HCT116 (cell line): Measurements from ENCODE around the gene ATXN1. TPM values are rescaled to one million over a fixed set of nuclear protein-coding genes. Genes with fewer than 3 reads are reported as not detected.

ENCODE experiments used
- ATAC-seq: fragments of 200-7000 bp; cut with Tn5 transposase; 2 replicates; pipeline ENCODE4 v1.9.1; 2020; ENCODE audit warnings: mild to moderate bottlenecking, moderate library complexity
- BruUV-seq: library from RNA; stranded (reverse); fragments of 400-500 nt; replicated peaks from 2 replicates; lab custom pipeline; 2021; lab: Mats Ljungman, UMichigan
- CTCF ChIA-PET: fragments of 300-600 bp; sonication (Branson Sonifier 250); formaldehyde crosslinking; loops from one replicate; lab custom pipeline; 2021; ENCODE audit warnings: antibody characterized with exemption; lab: Charles Lee
- POLR2A ChIA-PET: fragments of 300-600, 350-600 bp; sonication (Branson Sonifier 250); formaldehyde crosslinking; loops from one replicate; lab custom pipeline; 2021; ENCODE audit warnings: antibody characterized with exemption; lab: Charles Lee
- RAD21 ChIA-PET, 2 experiments: fragments of 300-600 bp; sonication (Branson Sonifier 250); formaldehyde crosslinking; loops; one replicate each; lab custom pipeline; 2023; ENCODE audit warnings: low total read pairs in 2 of 2; ENCODE audit not compliant: uncharacterized antibody in 2 of 2, unreplicated experiment in 2 of 2, low non-redundant PET in 1 of 2; lab: Charles Lee
- DNase-seq: peaks from one replicate; pipeline ENCODE4 v3.0.0-alpha.2; 2010; ENCODE audit warnings: low read depth, low spot score
- H2AFZ ChIP-seq: fragments of 200-600 bp; shearing (Covaris generic), sonication (generic); 2 replicates; pipeline ENCODE4 v1.6.1; 2017; ENCODE audit warnings: low read depth, mixed run types, mixed read lengths, antibody characterized with exemption, low read length; ENCODE audit not compliant: poor library complexity, severe bottlenecking
- H3K27ac ChIP-seq: 2 replicates; pipeline ENCODE4 v1.5.1; 2012; ENCODE audit warnings: low read depth, low read length
- H3K27me3 ChIP-seq: fragments of 200-600 bp; sonication (generic); 2 replicates; pipeline ENCODE4 v1.6.1; 2016; ENCODE audit warnings: mixed run types, low read length, mixed read lengths; ENCODE audit not compliant: insufficient read depth
- H3K36me3 ChIP-seq, 2 experiments: fragments of 200-500 bp in 1 of 2; fragments of 200-600 bp in 1 of 2; sonication (Bioruptor generic) in 1 of 2; sonication (generic) in 1 of 2; 2 replicates each; pipeline versions ENCODE4 v1.5.1 to v1.6.1; 2014 to 2016; ENCODE audit warnings: low read length in 2 of 2, inconsistent platforms in 1 of 2, mixed read lengths in 1 of 2, mixed run types in 1 of 2; ENCODE audit not compliant: insufficient read depth in 2 of 2, control insufficient read depth in 1 of 2
- H3K4me1 ChIP-seq, 2 experiments: fragments of 200-600 bp in 1 of 2; sonication (generic) in 1 of 2; 2 replicates each; pipeline versions ENCODE4 v1.5.1 to v1.6.1; 2012 to 2017; ENCODE audit warnings: low read length in 2 of 2, inconsistent platforms in 1 of 2, mild to moderate bottlenecking in 1 of 2, mixed read lengths in 1 of 2, mixed run types in 1 of 2, moderate library complexity in 1 of 2; ENCODE audit not compliant: insufficient read depth in 2 of 2, control insufficient read depth in 1 of 2
- H3K4me2 ChIP-seq: fragments of 200-600 bp; sonication (generic); 2 replicates; pipeline ENCODE4 v1.6.1; 2017; ENCODE audit warnings: mixed run types, low read length, mixed read lengths
- H3K4me3 ChIP-seq, 2 experiments: fragments of 200-600 bp in 1 of 2; sonication (generic) in 1 of 2; replicated peaks in 1 of 2; 2 replicates each; pipeline ENCODE4 v1.5.1; 2011 to 2016; ENCODE audit warnings: low read length in 2 of 2, control low read depth in 1 of 2, low read depth in 1 of 2, mild to moderate bottlenecking in 1 of 2, mixed read lengths in 1 of 2, mixed run types in 1 of 2
- H3K79me2 ChIP-seq: fragments of 200-600 bp; sonication (generic); 2 replicates; pipeline ENCODE4 v1.6.1; 2017; ENCODE audit warnings: mild to moderate bottlenecking, mixed run types, low read length, moderate library complexity, mixed read lengths; ENCODE audit not compliant: insufficient read depth
- H3K9ac ChIP-seq: fragments of 200-600 bp; sonication (generic); 2 replicates; pipeline ENCODE4 v1.6.1; 2016; ENCODE audit warnings: low read length, mixed read lengths
- H3K9me2 ChIP-seq: fragments of 200-600 bp; sonication (generic), shearing (Covaris generic); 2 replicates; pipeline ENCODE4 v1.6.1; 2017; ENCODE audit warnings: mixed run types, mild to moderate bottlenecking, moderate library complexity; ENCODE audit not compliant: insufficient read depth
- H3K9me3 ChIP-seq, 2 experiments: fragments of 200-500 bp in 1 of 2; fragments of 200-600 bp in 1 of 2; sonication (Bioruptor generic) in 1 of 2; sonication (generic) in 1 of 2; 2 replicates each; pipeline ENCODE4 v1.6.1; 2014 to 2017; ENCODE audit warnings: low read length in 2 of 2, mixed read lengths in 2 of 2, inconsistent platforms in 1 of 2, low read depth in 1 of 2, mild to moderate bottlenecking in 1 of 2, mixed run types in 1 of 2, moderate library complexity in 1 of 2; ENCODE audit not compliant: control insufficient read depth in 1 of 2, insufficient read depth in 1 of 2
- H4K20me1 ChIP-seq: fragments of 200-600 bp; sonication (generic), shearing (Covaris generic); 2 replicates; pipeline ENCODE4 v1.6.1; 2017; ENCODE audit warnings: mixed run types, mild to moderate bottlenecking, moderate library complexity; ENCODE audit not compliant: insufficient read depth
- CBX3 ChIP-seq: IDR thresholded peaks from 2 replicates; pipeline ENCODE4 v1.6.1; 2012; ENCODE audit warnings: low read depth
- EGR1 ChIP-seq: IDR thresholded peaks from 2 replicates; pipeline ENCODE4 v1.6.1; 2012; ENCODE audit warnings: low read depth
- EZH2 ChIP-seq: fragments of 200-600 bp; sonication (generic); IDR thresholded peaks from 2 replicates; pipeline ENCODE4 v1.6.1; 2017; ENCODE audit warnings: antibody characterized with exemption, mixed run types
- EZH2phosphoT487 ChIP-seq: fragments of 200-600 bp; IDR thresholded peaks from 2 replicates; pipeline ENCODE4 v1.6.1; 2018; ENCODE audit warnings: antibody characterized with exemption, borderline replicate concordance
- FOSL1 ChIP-seq: IDR thresholded peaks from 2 replicates; pipeline ENCODE4 v1.6.1; 2012; ENCODE audit warnings: low read depth
- JUND ChIP-seq: IDR thresholded peaks from 2 replicates; pipeline ENCODE4 v1.6.1; 2012
- RAD21 ChIP-seq: IDR thresholded peaks from 2 replicates; pipeline ENCODE4 v1.6.1; 2012; ENCODE audit warnings: low read depth, mild to moderate bottlenecking
- SIN3A ChIP-seq: IDR thresholded peaks from 2 replicates; pipeline ENCODE4 v1.6.1; 2012; ENCODE audit warnings: low read depth
- ZBTB33 ChIP-seq: IDR thresholded peaks from 2 replicates; pipeline ENCODE4 v1.6.1; 2011; ENCODE audit warnings: mild to moderate bottlenecking, low read length, moderate library complexity; ENCODE audit not compliant: insufficient replicate concordance; ENCODE audit errors: extremely low read depth
- intact Hi-C: fragments of 100-400 bp; cut with micrococcal nuclease; formaldehyde crosslinking; loops from 2 replicates; pipeline ENCODE4 v1.10.0; 2022
- total RNA-seq: library from RNA; stranded (reverse); gene quantifications from one replicate; pipeline ENCODE4 v1.2.1, GENCODE V29; 2021; ENCODE audit not compliant: unreplicated experiment
- TF ChIP-seq, protein P1 (sequence below): IDR thresholded peaks from 2 replicates; pipeline ENCODE4 v1.6.1; 2012

Gene ATXN1
- total RNA-seq, 1 experiment from 2014 or later, result 21.0 TPM

GRCh38 chr6:16637635-16638034, 123.6 kb downstream of the ATXN1 start:
- Histone ChIP-seq H3K4me2 (no peak overlapping the region), H3K4me3 (no peak overlapping the region), H2AFZ (no peak overlapping the region), H3K9me2 (no peaks in the 10 kb centered on the region), H3K9me3 (no peaks in the 10 kb centered on the region), H3K27me3 (no peaks in the 10 kb centered on the region), H3K36me3 (no peaks in the 10 kb centered on the region), H4K20me1 (no peaks in the 10 kb centered on the region), H3K79me2 (no peaks in the 10 kb centered on the region), H3K27ac (no peak overlapping the region), H3K9ac (no peak overlapping the region), H3K4me1 (peaks cover 6 to 20% of the 10 kb centered on the region in 2 experiments; a peak in 3 of 4 replicates)
- DNase-seq, result no peak
- ChIA-PET RAD21 (no interaction called here), POLR2A (no interaction called here), CTCF (no interaction called here)
- ATAC-seq, result no peak
- intact Hi-C loops, result no loop called here
- no TSS peak for BruUV-seq
- TF ChIP-seq FOSL1 (no peak), EZH2phosphoT487 (no peak), CBX3 (no peak), SIN3A (no peak), RAD21 (no peak), EGR1 (no peak), ZBTB33 (no peak), JUND (no peak), EZH2 (no peak)
- TF ChIP-seq, protein P1, sequence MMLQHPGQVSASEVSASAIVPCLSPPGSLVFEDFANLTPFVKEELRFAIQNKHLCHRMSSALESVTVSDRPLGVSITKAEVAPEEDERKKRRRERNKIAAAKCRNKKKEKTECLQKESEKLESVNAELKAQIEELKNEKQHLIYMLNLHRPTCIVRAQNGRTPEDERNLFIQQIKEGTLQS, result no peak
